HTR-8/SVneo (cell line): Measurements from ENCODE around the gene NAA80.
A peak's percentile ranks its signal among the peaks of the same experiment; 100 is the strongest.
"Not testable (repeated sequence)": the region's sequence is repeated elsewhere in the genome, so short reads cannot be mapped to it uniquely, and the experiment has no call there.

Experiments
- DNase-seq: peaks from one replicate; pipeline ENCODE4 v3.0.0; 2011; ENCODE audit warnings: low spot score, mixed read lengths; ENCODE audit not compliant: insufficient read length
- FAIRE-seq: peaks from 2 replicates; lab custom pipeline; 2011; peaks lifted over from hg19 to GRCh38; lab: Jason Lieb, UNC

NAA80 gene

DNA sequence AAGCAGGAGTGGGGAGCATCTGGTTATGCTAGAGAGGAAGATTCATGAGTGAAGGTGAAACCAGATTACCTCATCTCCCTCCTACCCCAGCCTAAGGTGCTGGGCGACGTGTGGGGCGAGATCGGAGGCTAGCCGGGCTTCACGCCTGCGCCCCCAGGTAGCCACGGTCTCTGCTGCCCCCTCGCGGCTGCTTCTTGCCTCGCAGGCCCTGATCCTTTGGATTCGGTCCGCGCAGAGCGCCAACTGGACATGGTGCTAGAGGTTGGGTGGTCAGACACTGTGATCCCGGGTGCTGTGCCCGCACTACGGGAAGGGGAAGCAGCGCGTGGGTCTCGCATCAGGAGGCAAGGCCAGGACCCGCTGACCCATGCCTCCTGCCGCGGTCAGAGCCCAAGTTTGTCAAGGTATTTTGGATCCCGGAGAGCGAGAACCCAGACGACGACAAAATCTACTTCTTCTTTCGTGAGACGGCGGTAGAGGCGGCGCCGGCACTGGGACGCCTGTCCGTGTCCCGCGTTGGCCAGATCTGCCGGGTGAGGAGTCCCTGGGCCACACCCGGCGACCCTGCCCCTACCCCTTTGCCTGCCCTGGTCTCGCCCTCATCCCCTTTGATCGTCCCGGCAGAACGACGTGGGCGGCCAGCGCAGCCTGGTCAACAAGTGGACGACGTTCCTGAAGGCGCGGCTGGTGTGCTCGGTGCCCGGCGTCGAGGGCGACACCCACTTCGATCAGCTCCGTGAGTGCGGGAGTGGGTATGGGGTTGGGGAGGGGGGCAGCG lies 26.1 kb downstream of the NAA80 start:
- peak; percentile 97 for FAIRE-seq
- peak; percentile 88 for DNase-seq

DNA sequence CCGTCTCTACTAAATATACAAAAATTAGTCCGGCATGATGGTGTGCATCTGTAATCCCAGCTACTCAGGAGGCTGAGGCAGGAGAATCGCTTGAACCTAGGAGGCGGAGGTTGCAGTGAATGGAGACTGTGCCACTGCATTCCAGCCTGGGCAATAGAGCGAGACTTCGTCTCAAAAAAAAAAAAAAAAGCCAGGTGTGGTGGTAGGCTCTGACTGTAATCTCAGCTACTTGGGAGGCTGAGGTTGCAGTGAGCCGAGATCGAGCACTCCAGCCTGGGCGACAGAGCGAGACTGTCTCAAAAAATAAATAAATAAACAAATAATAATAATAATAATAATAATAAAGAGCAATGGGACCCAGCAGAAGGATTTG lies 26.7 kb downstream of the NAA80 start:
- not testable (repeated sequence) for FAIRE-seq, DNase-seq

DNA sequence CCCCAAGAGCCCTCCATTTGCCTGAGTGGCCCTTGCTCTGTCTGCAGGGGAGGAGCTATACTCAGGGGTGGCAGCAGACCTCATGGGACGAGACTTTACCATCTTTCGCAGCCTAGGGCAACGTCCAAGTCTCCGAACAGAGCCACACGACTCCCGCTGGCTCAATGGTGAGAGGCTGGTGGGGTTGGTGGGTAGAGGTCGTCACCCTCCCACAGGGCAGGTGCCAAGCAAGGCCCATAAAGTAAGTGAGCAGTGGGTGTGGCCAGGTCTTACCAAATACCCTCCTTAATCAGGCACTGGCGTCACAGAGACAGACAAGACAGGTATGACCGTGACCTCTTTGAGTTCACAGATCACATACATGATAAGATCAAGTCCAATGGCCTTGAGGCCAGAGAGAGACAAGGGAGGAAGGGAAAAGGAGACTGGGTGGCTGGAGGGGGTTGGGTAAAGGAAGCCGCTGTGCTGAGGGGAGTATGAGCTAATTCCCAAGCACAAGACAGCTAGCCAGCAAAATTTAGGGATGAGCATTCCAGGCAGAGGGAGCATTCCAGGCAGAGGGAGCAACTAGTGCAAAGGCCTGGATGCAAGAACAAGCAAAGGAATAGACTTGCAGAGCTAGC lies 27.8 kb downstream of the NAA80 start:
- FAIRE-seq (no peak), DNase-seq (no peak)

DNA sequence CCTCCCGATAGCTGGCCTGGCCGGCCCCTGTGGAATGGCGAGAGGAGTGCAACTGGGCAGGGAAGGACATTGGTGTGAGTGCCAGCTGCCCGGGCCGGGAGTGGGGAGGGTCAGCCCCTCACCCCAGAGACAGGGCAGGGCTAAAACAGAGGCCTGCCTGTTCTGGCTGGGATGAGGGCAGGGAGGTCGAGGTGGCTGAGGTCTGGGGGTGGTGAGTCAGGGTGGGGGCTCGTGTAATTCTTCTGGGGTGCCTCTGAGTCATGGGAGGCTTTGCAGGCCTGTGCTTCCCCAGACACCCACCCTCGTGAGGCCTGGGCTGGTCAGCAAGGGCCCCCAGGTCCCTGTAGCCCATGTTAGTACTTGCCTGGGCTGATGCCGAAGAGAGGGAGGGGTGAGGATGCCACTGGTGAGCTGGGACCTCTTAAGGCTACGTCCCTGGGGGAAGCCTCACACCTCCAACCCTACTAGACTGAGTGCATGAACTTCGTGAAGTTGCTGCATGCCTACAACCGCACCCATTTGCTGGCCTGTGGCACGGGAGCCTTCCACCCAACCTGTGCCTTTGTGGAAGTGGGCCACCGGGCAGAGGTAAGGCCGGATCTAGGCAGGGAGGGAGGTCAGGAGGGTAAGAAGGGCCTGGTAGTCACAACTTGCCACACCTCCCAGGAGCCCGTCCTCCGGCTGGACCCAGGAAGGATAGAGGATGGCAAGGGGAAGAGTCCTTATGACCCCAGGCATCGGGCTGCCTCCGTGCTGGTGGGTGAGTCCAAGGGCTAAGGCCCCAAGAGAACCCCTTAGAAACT lies 28.6 kb downstream of the NAA80 start:
- DNase-seq (no peak), FAIRE-seq (peak; percentile 70)

DNA sequence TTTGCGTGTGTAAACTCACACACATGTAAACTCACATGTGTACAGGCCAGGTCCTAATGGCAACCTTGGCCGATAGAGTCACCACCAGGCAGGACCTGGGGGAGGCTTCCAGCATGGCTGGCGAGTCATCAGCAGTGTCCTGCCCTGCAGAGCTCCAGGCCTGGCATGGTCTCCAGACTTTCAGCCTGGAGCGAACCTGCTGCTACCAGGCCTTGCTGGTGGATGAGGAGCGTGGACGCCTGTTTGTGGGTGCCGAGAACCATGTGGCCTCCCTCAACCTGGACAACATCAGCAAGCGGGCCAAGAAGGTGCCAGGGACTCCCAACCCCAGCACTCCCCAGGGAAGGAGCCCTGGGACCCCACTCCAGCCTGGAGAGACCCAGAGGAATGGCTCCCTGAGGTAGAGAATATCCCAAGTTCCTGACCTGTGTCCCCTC lies 29.2 kb downstream of the NAA80 start:
- peak; percentile 57 for FAIRE-seq
- DNase-seq, result peak; percentile 60

DNA sequence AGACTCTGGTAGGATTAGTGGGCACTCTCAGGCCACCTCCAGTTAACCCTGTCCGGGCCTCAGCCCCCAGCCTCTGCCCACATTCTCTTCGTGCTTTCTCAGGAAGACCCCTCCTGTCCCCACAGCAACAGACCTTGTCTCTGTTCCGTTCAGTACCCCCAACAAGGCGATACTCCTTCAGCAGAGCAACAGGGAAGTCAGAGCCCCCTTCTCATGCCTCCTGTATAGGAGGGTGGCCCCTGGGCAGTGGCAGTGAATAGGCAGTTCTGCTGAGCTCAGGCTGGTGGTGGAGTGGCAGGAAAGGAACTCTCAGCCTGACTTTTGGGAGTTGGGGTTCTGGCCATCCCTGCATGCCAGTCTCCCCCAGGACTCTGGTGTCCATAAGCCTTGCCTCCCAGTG lies 29.7 kb downstream of the NAA80 start:
- FAIRE-seq, result no peak
- DNase-seq, result no peak

DNA sequence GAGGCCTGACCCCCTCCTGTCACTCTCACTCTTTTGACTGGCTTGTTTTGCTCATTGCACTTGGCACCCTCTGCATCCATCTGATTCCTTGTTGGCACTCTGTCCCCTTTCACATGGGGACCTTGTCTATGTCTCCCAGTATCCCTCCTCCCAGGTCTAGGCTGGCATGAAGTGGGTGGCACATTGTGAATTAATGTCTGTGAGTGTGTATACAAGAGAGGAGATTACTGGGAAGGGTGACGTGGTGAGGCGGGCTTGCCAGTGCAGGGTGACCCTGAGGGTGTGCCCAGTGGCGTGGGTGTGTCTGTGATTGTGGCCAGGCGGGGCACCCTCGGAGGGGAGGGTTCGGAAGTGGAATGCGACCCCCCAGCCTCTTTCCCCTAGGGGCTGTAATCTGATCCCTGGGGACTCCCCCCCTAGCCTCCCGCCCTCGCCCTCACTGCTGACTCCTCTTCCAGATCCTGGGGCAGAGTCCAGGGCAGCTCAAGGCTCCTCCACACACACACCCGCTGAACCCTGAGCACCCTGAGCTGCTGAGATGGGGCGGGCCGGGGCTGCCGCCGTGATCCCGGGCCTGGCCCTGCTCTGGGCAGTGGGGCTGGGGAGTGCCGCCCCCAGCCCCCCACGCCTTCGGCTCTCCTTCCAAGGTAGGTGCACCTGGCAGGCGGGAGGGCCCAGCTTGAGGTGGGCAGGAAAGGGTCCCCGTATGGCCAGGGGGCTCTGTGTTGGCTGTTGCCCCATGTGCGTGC lies 30.3 kb downstream of the NAA80 start, which contains the start of gene SEMA3B:
Gene SEMA3B (plus strand): TSS at position 445 of the 749 bp plus-strand sequence. CDS start 94 bp downstream, at position 539.
- DNase-seq (peak; percentile 92), FAIRE-seq (peak; percentile 99)

DNA sequence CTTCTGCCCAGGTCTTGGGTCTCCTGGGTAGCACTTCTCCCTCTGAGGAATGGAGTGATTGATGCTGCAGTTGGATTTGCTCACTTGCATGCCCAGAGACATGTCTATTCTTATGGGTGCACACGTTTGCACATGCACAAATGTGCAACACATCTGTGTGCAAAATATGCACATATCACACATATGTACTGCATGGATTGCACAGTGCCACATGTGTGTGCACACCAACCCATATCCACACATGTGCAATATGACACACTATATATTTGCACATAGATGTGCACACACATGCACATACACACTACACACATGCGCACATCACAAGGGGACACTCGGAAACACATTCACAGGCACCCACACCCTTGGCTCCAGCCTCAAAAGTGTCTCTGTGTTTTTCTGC lies 30.9 kb downstream of the NAA80 start:
- FAIRE-seq (no peak), DNase-seq (no peak)

DNA sequence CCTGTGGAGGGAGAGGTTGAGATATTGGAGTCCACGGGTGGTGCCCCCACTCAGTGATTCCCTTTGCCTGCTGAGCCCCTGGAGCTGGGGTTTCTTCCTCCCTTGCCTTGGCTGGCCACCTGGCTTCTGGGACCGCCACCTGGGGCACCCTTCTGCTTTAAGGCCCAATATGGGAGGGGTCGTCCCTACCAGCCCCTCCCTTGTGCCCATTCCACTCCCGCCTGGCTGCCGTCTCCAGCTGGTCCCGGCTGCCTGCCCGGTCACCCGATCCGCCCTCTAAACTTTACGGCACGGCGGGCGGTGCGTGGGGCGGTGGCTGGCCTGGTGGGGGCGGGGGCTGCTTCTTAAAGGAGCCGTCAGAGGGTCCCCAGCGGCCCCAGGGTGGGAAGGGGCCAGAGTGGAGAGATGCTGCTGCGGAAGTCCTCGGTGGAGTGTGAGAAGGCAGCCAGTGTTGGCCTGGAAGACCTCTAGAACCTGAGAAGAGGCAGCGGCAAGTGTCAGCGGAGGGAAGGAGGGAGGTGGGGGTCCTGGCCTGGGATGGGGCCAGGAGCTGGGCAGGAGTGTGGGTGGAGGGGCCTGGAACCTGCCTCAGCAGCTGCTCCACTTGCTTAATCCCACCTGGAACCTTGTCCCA lies 31.8 kb downstream of the NAA80 start:
- DNase-seq, result no peak
- FAIRE-seq, result no peak

DNA sequence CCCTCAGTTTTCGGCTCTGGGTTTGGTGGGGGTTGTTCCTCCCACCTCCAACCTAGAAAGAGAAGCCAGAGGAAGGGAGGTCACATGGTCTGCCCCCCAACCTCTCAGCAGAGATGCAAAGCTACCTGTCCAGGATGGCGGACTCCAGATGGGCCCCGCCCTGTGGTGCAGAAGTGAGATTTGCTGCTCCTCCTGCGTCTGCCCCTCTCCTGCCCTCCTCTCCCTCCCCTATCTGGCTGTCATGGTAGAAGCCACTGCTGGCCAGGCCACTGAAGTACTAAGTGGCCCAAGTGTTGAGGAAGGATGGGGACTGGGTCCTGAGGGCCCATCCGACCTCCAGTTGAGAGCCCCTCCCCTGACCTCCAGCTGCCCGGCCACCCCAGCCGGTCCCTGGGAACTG lies 32.4 kb downstream of the NAA80 start:
- DNase-seq (no peak), FAIRE-seq (no peak)

DNA sequence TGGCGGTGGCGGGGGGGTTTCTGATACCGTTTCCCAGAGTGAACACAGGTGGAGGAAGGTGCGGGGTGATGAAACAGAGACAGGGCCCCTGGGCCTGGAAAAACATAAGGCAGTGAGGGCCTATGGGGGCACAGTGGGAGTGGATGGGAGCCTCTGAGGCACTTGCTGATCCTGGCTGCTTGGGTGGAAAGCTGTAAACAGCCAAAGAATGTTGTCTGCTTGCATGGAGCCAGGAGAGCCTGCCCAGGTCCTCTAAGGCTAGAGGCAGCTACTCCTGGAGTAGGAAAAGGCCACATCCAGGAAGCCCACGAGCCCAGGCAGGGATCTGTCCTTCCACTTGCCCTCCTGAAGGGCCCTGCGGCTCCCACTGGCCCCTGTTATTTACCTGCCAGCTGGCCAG lies 33.2 kb downstream of the NAA80 start:
- no peak for DNase-seq
- FAIRE-seq, result no peak

DNA sequence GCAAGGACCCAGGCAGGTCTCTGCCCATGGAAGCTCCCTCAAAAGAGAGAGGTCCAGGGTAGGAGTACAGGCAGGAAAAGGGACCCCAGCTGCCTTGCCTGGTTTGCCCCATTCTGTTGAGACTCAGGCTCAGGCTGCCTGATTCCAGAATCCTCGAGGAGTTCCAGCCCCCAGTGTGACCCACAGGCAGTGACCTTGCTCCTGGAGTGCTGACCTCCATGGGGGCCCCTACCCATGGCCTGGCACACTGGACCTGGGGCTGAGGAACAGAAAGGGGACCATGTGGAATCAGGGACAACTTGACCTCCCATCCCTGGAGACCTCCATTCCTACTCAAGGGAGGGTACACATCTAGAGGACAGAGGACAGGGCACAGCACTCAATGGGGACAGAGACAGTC lies 33.6 kb downstream of the NAA80 start:
- FAIRE-seq (no peak), DNase-seq (no peak)

DNA sequence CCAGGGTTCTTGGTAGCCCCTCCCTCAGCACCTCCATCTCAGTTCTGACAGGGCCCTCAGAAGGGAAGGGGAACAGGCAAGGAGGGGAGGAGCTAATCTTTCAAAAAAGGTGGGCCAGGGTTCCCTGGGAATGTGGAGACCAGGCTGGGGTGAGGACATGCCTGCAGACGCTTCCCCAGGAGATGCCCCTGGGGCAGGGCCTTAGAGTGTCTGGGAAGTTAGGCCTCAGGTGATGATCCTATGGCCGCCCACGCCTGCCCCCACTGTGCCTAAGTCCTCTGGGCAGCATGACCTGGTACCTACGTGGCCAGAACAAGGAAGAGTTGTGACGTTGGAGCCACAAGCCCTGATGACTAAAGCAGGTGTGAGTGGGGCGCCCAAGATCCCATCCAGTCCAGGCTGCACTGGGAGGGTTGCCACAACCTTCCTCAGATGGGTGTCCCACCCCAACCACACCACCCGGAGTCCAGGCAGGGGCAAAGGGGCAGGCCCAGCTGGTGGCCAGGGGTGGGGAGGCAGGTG lies 34.2 kb downstream of the NAA80 start:
- DNase-seq (no peak), FAIRE-seq (peak; percentile 93)

DNA sequence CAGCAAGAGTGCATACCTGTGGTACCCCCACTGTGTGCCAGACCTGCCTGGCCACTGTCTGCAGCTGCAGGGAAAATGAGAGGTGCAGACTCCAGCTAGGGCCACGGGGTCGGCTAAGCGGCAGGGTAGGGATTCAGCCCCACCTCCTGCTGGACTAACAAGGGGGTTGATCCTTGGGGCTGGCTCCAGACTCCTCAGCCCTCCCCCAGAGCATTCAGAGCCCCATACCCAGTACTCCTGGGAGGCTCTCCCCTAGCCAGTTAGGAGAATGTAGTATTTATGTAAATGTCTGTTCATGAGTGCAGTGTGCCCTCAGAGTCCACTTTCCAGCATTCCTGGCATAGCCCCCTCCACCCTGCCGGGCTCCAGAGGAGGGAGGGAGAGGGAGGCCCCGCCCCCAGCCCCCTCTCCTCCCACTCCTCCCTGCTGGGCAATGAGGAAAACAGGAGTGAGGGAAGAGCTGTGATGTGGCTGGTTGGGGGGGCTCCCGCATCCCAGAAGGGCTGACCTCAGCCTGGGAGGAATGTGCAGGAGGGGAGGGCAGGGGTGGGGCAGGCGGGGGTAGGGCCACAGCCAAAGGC lies 34.7 kb downstream of the NAA80 start:
- FAIRE-seq (no peak), DNase-seq (peak; percentile 93)

DNA sequence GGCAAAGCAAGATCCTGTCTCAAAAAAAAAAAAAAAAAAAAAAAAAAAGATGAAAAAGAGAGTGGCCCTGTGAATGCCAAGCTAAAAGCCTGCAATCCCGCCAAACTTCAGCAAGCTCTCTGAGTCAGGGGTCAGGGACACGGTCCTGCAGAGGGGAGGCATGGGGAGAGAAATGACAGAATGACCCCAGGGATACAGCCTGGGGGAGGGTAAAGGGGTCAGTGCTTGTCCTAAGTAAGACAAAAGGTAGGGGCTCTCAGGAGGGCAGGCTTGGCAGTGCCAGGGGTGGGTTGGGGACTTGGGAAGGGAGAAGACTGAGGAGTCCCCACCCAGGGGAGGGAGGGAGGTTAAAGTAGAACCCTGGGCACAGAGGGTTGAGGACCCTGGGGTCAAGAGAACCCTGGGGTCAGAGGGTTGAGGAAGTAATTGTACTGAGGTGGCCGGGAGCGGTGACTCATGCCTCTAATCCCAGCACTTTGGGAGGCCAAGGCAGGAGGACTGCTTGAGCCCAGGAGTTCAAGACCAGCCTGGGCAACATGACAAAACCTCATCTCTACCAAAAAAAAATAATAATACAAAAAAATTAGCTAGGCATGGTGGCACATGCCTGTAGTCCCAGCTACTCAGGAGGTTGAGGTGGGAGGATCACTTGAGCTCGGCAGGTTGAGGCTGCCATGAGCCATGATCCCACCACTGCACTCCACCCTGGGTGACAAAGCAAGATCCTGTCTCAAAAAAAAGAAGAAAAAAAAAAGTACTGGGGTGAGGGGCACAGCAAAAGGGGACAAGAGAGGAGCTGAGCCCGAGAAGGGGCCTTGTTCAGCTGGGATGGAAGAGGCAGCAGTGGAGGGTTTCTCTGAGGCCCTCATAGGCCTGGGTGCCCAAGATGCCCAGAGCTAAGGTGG lies 35.5 kb downstream of the NAA80 start:
- no peak for FAIRE-seq

DNA sequence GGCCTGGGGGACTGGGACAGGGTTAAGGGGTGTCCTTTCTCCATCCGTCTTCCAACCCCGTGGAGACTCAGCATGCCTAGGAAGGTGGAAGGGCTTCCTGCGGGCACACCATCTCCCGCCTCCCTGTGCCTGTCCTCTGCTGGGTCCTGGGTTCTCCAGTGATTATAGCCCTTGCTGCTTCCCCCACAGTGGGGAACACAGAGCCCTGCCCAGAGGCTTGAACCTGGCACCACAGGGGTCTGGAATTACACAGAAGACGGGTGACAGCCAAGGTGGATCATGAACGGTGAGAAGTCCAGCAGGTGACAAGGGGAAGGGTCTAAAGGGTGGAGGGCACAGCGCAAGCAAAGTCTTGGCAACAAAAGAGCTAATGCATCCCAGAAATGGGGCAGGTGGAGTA lies 36.4 kb downstream of the NAA80 start:
- DNase-seq (no peak), FAIRE-seq (no peak)

More for the DNA sequence above, 35.5 kb downstream of the NAA80 start:
- no peak for DNase-seq

DNA sequence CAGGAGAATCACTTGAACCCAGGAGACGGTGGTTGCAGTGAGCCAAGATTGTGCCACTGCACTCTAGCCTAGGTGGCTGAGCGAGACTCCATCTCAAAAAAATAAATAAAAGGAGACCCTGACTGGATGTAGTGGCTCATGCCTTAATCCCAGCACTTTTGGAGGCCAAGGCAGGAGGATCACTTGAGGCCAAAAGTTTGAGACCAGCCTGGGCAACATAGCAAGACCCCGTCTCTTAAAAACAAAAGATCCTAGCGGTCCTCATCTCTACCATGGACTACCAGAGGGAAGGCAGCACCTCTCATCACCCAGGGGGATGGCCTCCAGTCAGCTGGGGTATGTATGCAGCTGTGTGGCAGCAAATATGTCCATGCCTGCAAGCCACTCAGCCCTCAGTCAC lies 37.0 kb downstream of the NAA80 start:
- not testable (repeated sequence) for FAIRE-seq

DNA sequence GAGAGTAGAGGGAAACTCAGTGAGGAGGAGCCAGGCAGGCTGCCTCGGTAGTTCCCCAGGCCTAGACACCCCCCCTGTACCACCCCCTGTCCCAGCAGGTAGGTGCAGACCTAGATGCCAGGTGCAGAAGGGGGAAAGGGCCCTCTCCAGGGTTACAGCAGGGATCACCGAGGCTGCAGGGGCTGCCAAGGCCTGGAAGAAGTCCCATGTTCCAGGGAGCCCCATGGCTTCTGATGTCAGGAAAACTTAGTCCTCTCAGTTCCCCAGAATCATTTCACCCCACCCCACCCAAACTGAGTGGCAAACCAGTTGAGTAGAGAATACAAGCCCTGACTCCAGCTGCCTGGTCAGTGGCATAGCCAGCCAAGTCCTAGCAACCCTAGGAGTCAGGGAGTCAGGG lies 37.7 kb downstream of the NAA80 start:
- DNase-seq, result no peak
- FAIRE-seq, result no peak

More for the DNA sequence above, 37.0 kb downstream of the NAA80 start:
- not testable (repeated sequence) for DNase-seq
